HFFc6 (cell line): Measurements from ENCODE around the gene CERS1. TPM values are rescaled to one million over a fixed set of nuclear protein-coding genes. Genes with fewer than 3 reads are reported as not detected.

Experiments
- DNase-seq: peaks from one replicate; pipeline ENCODE4 v3.0.0-alpha.2; 2018
- H3K27ac Mint-ChIP-seq: 2 replicates; pipeline ENCODE4 v1.8.0; 2020; ENCODE audit warnings: mild to moderate bottlenecking, mixed read lengths
- H3K27me3 Mint-ChIP-seq: 2 replicates; pipeline ENCODE4 v1.8.0; 2021; ENCODE audit warnings: mild to moderate bottlenecking, moderate library complexity, mixed read lengths; ENCODE audit not compliant: insufficient read depth
- H3K36me3 Mint-ChIP-seq: 2 replicates; pipeline ENCODE4 v1.8.0; 2021; ENCODE audit warnings: low read depth, mixed read lengths
- H3K4me1 Mint-ChIP-seq: 2 replicates; pipeline ENCODE4 v1.8.0; 2020; ENCODE audit warnings: low read depth, mixed read lengths
- H3K4me3 Mint-ChIP-seq: 2 replicates; pipeline ENCODE4 v1.8.0; 2020; ENCODE audit warnings: mild to moderate bottlenecking, moderate library complexity, mixed read lengths
- H3K9me3 Mint-ChIP-seq: 2 replicates; pipeline ENCODE4 v1.8.0; 2020; ENCODE audit warnings: mild to moderate bottlenecking, mixed read lengths
- total RNA-seq, 6 experiments: library from RNA; stranded (reverse); fragmentation: NEBNext Ultra II Directional; extraction: Animal tissue kit (Norgen Biotek cat#: 25700); gene quantifications; 2 replicates in 1 of 6; 3 replicates in 5 of 6; pipeline ENCODE4 v1.2.3, GENCODE V29; 2021
- TF ChIP-seq, protein P1 (sequence below): fragments of 200-600 bp; sonication (generic); IDR thresholded peaks from 2 replicates; pipeline ENCODE4 v1.5.0; 2021; ENCODE audit warnings: antibody characterized with exemption, mild to moderate bottlenecking

The CERS1 gene
- total RNA-seq, 6 experiments from 2014 or later, result 0.96 to 2.1 (median 1.3) TPM

DNA sequence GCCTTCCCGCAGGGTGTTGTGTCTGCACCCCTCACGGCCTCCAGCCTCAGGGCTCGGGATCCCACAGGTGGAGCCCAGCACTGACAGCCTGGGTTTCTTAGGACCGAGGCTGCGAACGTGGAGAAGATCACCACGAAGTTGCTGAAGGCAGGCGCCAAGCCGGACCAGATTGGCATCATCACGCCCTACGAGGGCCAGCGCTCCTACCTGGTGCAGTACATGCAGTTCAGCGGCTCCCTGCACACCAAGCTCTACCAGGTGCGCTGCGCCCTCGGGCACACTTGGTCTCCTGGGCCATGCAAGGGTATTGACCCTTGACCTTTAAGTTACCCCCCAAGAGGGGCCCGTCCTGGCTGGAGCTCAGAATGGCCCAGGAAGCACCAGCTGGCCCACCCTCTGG, 35.2 kb downstream of the CERS1 start:
- H3K9me3 Mint-ChIP-seq, result no peaks in the 10 kb centered on the region
- no peak for DNase-seq
- peaks cover 2% of the 10 kb centered on the region; the same call in 1 of the 2 replicates for H3K27me3 Mint-ChIP-seq
- H3K4me1 Mint-ChIP-seq, result no peaks in the 10 kb centered on the region
- TF ChIP-seq, protein P1, sequence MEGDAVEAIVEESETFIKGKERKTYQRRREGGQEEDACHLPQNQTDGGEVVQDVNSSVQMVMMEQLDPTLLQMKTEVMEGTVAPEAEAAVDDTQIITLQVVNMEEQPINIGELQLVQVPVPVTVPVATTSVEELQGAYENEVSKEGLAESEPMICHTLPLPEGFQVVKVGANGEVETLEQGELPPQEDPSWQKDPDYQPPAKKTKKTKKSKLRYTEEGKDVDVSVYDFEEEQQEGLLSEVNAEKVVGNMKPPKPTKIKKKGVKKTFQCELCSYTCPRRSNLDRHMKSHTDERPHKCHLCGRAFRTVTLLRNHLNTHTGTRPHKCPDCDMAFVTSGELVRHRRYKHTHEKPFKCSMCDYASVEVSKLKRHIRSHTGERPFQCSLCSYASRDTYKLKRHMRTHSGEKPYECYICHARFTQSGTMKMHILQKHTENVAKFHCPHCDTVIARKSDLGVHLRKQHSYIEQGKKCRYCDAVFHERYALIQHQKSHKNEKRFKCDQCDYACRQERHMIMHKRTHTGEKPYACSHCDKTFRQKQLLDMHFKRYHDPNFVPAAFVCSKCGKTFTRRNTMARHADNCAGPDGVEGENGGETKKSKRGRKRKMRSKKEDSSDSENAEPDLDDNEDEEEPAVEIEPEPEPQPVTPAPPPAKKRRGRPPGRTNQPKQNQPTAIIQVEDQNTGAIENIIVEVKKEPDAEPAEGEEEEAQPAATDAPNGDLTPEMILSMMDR, result no peak
- H3K27ac Mint-ChIP-seq, result no peak overlapping the region; the same call in 1 of the 2 replicates
- H3K4me3 Mint-ChIP-seq, result no peak overlapping the region
- H3K36me3 Mint-ChIP-seq, result peaks cover 15% of the 10 kb centered on the region; the same call in 1 of the 2 replicates

DNA sequence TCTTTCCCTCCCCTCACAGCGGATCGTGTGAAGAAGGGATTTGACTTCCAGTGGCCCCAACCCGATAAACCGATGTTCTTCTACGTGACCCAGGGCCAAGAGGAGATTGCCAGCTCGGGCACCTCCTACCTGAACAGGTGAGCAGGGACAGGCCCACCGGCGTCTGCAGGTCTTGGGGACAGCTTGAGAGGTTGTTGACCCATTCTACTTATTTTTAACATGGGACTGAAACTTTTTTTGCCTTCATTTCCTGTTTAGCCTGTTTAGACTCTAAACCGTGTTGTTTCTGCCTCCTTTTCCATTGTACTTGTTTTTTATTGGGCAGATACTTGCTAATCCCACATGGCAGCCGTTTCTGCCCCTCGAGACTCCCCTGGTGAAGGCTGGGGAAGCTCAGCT, 35.7 kb downstream of the CERS1 start:
- H3K36me3 Mint-ChIP-seq, result peaks cover 15% of the 10 kb centered on the region; the same call in 1 of the 2 replicates
- H3K27ac Mint-ChIP-seq, result no peak overlapping the region
- no peaks in the 10 kb centered on the region for H3K9me3 Mint-ChIP-seq
- TF ChIP-seq, protein P1, result no peak
- no peaks in the 10 kb centered on the region for H3K4me1 Mint-ChIP-seq
- peaks cover 2% of the 10 kb centered on the region; the same call in 1 of the 2 replicates for H3K27me3 Mint-ChIP-seq
- H3K4me3 Mint-ChIP-seq, result no peak overlapping the region
- DNase-seq, result no peak

DNA sequence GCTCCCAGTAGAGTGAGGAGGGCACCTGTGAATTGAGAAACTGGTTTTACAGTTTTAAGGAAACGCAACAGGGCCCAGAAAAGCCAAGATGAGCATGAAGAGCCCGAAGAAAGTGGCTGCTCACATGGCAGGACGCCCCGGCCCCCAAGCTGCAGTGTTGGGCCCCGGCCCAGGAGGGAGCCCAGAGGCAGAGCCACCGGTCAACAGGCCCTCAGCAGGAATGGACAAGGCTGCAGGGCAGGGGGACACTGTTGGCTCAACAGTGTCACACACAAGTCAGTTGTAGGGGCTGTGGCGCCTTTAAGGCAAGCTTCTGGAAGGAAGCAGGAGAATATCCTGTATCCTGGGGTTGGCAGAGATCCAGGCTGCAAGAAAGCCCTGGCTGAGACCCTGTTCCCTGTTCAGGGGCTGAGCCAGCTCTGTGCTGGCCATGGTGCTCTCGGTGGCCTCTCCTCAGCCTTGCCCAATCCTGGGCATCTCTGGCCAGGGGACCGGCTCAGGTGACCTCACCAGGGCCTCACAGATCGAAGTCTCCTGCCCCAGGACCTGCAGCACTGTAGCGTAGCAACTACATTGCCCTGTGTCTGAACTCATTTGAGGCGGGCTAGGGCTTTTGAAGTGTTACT, 36.2 kb downstream of the CERS1 start:
- TF ChIP-seq, protein P1, result no peak
- H3K27me3 Mint-ChIP-seq, result peaks cover 2% of the 10 kb centered on the region; the same call in 1 of the 2 replicates
- no peak for DNase-seq
- H3K4me1 Mint-ChIP-seq, result no peaks in the 10 kb centered on the region
- H3K9me3 Mint-ChIP-seq, result no peaks in the 10 kb centered on the region
- peaks cover 15% of the 10 kb centered on the region; the same call in 1 of the 2 replicates for H3K36me3 Mint-ChIP-seq
- no peak overlapping the region for H3K4me3 Mint-ChIP-seq
- H3K27ac Mint-ChIP-seq, result no peak overlapping the region

DNA sequence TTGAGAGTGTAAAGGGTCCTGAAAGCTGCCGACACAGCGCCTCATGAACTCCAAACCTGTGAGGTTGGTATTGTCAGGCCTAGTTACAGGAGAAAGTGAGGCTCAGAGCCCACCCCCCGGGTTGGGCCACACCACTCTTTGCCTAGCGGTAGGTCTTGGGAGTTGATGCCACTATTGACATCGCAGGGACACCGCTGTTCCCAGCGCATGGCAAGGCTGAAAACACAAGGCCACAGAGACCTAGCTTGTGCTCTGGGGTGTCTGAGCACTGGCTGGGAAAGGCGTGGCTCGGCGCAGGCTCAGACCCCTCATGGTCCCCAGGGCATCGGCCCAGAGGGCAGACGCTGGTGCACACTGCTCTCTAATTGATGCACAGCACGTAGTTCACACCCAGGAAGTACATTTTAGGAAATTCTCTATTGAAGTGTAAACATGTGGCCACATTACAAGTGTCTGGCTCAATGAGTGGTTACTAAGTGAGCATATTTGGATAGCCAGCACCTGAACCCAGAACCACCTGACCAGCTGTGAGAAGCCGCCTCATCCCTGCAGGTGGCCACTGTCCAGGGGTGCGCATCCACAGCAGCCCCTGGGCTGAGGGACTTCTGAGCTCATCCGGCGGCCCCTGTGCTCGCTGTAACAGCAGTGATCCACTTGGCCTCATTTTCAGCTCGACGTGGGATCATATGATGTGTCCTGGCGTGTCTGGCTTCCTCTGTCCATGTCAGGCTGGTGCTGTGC, 36.9 kb downstream of the CERS1 start:
- H3K36me3 Mint-ChIP-seq, result peaks cover 15% of the 10 kb centered on the region; the same call in 1 of the 2 replicates
- H3K27ac Mint-ChIP-seq, result no peak overlapping the region
- H3K4me3 Mint-ChIP-seq, result no peak overlapping the region
- no peaks in the 10 kb centered on the region for H3K4me1 Mint-ChIP-seq
- TF ChIP-seq, protein P1, result no peak
- H3K9me3 Mint-ChIP-seq, result no peaks in the 10 kb centered on the region
- DNase-seq, result no peak
- H3K27me3 Mint-ChIP-seq, result peaks cover 2% of the 10 kb centered on the region; the same call in 1 of the 2 replicates

DNA sequence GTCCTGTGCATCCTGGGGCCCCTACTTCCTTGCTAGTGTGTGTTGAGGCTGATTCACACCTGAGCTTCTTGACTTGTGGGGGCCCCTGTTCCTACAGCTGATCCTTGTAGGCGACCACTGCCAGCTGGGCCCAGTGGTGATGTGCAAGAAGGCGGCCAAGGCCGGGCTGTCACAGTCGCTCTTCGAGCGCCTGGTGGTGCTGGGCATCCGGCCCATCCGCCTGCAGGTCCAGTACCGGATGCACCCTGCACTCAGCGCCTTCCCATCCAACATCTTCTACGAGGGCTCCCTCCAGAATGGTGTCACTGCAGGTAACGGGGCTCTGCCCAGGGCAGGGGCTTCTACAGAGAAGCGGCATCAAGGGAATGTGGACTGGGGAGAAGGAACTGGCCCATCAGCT, 38.7 kb downstream of the CERS1 start:
- Mint-ChIP-seq H3K9me3 (no peaks in the 10 kb centered on the region), H3K36me3 (peaks cover 15% of the 10 kb centered on the region; the same call in 1 of the 2 replicates), H3K4me3 (no peak overlapping the region), H3K27me3 (peaks cover 2% of the 10 kb centered on the region), H3K4me1 (no peaks in the 10 kb centered on the region), H3K27ac (no peak overlapping the region)
- TF ChIP-seq, protein P1, result no peak
- DNase-seq, result no peak
